CD14-positive monocyte (primary cell): ENCODE results near the gene CR2. TPM values are rescaled to one million over a fixed set of nuclear protein-coding genes. Genes with fewer than 3 reads are reported as not detected.

Source experiments
- DNase-seq, 3 donors: peaks; one replicate each; pipeline ENCODE4 v3.0.0-alpha.2; 2011 to 2022
- H2AFZ ChIP-seq: 2 replicates; pipeline ENCODE4 v1.6.0; 2012; ENCODE audit warnings: mild to moderate bottlenecking, low read depth, low read length, inconsistent platforms; ENCODE audit not compliant: insufficient read depth, poor library complexity, severe bottlenecking
- H3K27ac ChIP-seq, 2 donors: 1 replicate in 1 of 2; 2 replicates in 1 of 2; pipeline ENCODE4 v1.5.1; 2012 to 2013; ENCODE audit warnings: low read length in 2 of 2, control low read depth in 1 of 2, inconsistent platforms in 1 of 2, low read depth in 1 of 2, mild to moderate bottlenecking in 1 of 2
- H3K27me3 ChIP-seq, 2 donors: one replicate each; pipeline versions ENCODE4 v1.6.0 to v1.6.1; 2011 to 2013; ENCODE audit warnings: low read length in 2 of 2; ENCODE audit not compliant: control insufficient read depth in 2 of 2, insufficient read depth in 2 of 2
- H3K36me3 ChIP-seq, 2 donors: replicated peaks in 1 of 2; 1 replicate in 1 of 2; 2 replicates in 1 of 2; pipeline versions ENCODE4 v1.5.1 to v1.6.1; 2012 to 2013; ENCODE audit warnings: low read length in 2 of 2, control low read depth in 1 of 2, inconsistent platforms in 1 of 2, mild to moderate bottlenecking in 1 of 2; ENCODE audit not compliant: insufficient read depth in 2 of 2, control insufficient read depth in 1 of 2
- H3K4me1 ChIP-seq, 2 donors: 1 replicate in 1 of 2; 2 replicates in 1 of 2; pipeline versions ENCODE4 v1.5.1 to v1.6.1; 2012 to 2013; ENCODE audit warnings: low read length in 2 of 2, control low read depth in 1 of 2, inconsistent platforms in 1 of 2, mild to moderate bottlenecking in 1 of 2, moderate library complexity in 1 of 2; ENCODE audit not compliant: insufficient read depth in 2 of 2, control insufficient read depth in 1 of 2
- H3K4me2 ChIP-seq: replicated peaks from 2 replicates; pipeline ENCODE3; 2012; ENCODE audit warnings: low read length, moderate library complexity, mild to moderate bottlenecking; ENCODE audit not compliant: poor library complexity, severe bottlenecking; ENCODE audit errors: extremely low read depth
- H3K4me3 ChIP-seq, 3 experiments: fragments of 200-600 bp in 1 of 3; sonication (generic) in 1 of 3; replicated peaks in 1 of 3; 1 replicate in 2 of 3; 2 replicates in 1 of 3; pipeline ENCODE4 v1.5.1; 2011 to 2013; ENCODE audit warnings: low read length in 3 of 3, mild to moderate bottlenecking in 3 of 3, control low read depth in 2 of 3, low read depth in 2 of 3, inconsistent platforms in 1 of 3, moderate library complexity in 1 of 3
- H3K79me2 ChIP-seq: 2 replicates; pipeline ENCODE4 v1.6.0; 2012; ENCODE audit warnings: mild to moderate bottlenecking, control low read depth, inconsistent platforms, low read length, moderate library complexity; ENCODE audit not compliant: insufficient read depth
- H3K9ac ChIP-seq: 2 replicates; pipeline ENCODE4 v1.6.0; 2017; ENCODE audit warnings: low read length, mild to moderate bottlenecking; ENCODE audit not compliant: insufficient read depth, poor library complexity, severe bottlenecking
- H3K9me3 ChIP-seq, 2 donors: replicated peaks in 1 of 2; 1 replicate in 1 of 2; 2 replicates in 1 of 2; pipeline versions ENCODE4 v1.5.1 to v1.6.1; 2012 to 2013; ENCODE audit warnings: low read length in 2 of 2, control low read depth in 1 of 2; ENCODE audit not compliant: control insufficient read depth in 1 of 2, insufficient read depth in 1 of 2
- H4K20me1 ChIP-seq: 2 replicates; pipeline ENCODE4 v1.6.0; 2012; ENCODE audit warnings: mild to moderate bottlenecking, low read length, control low read depth, moderate library complexity; ENCODE audit not compliant: insufficient read depth
- H3K27ac Mint-ChIP-seq, 7 donors: one replicate each; pipeline ENCODE4 v1.8.0; 2020; ENCODE audit warnings: mild to moderate bottlenecking in 7 of 7, mixed read lengths in 7 of 7, moderate library complexity in 6 of 7, inconsistent platforms in 2 of 7
- H3K27me3 Mint-ChIP-seq, 3 donors: one replicate each; pipeline ENCODE4 v1.8.0; 2021 to 2022; ENCODE audit warnings: low read depth in 3 of 3, mild to moderate bottlenecking in 3 of 3, mixed read lengths in 3 of 3, moderate library complexity in 3 of 3, inconsistent platforms in 1 of 3
- H3K36me3 Mint-ChIP-seq, 2 donors: one replicate each; pipeline ENCODE4 v1.8.0; 2020; ENCODE audit warnings: mixed read lengths in 2 of 2, inconsistent platforms in 1 of 2, mild to moderate bottlenecking in 1 of 2
- H3K4me1 Mint-ChIP-seq: one replicate; pipeline ENCODE4 v1.8.0; 2020; ENCODE audit warnings: mild to moderate bottlenecking, mixed read lengths
- H3K4me3 Mint-ChIP-seq, 2 donors: one replicate each; pipeline ENCODE4 v1.8.0; 2020; ENCODE audit warnings: mild to moderate bottlenecking in 2 of 2, mixed read lengths in 2 of 2, moderate library complexity in 1 of 2
- H3K9me3 Mint-ChIP-seq, 7 donors: one replicate each; pipeline ENCODE4 v1.8.0; 2020 to 2022; ENCODE audit warnings: mixed read lengths in 7 of 7, mild to moderate bottlenecking in 6 of 7, moderate library complexity in 6 of 7, inconsistent platforms in 2 of 7
- CTCF ChIP-seq: fragments of 200-600 bp; IDR thresholded peaks from one replicate; pipeline ENCODE4 v1.8.0; 2022; ENCODE audit warnings: antibody characterized with exemption, mild to moderate bottlenecking
- WGBS: methylation state at CpG from one replicate; pipeline ENCODE4 v1.1.5; 2013; ENCODE audit warnings: missing lambda C conversion rate; ENCODE audit not compliant: insufficient coverage; 5-methylcytosine and 5-hydroxymethylcytosine counted together
- intact Hi-C, 2 donors: fragments of 100-400 bp; cut with micrococcal nuclease; formaldehyde crosslinking; loops; one replicate each; pipeline versions ENCODE4 v1.15.0 to v1.15.1; 2023
- polyA plus RNA-seq, 3 donors: library from polyadenylated mRNA; depleted of rRNA in 1 of 3; unstranded in 2 of 3; stranded (reverse) in 1 of 3; fragments of 300-500 nt in 2 of 3; fragments of >200 nt in 1 of 3; fragmentation: Illumina TruSeq in 2 of 3; gene quantifications; 1 replicate in 2 of 3; 2 replicates in 1 of 3; pipeline ENCODE4 v1.2.3, GENCODE V29; 2012 to 2021

Gene CR2
- polyA plus RNA-seq, 3 donors, result 0.05 to 0.28 (median 0.08) TPM

- Histone ChIP-seq H3K36me3 (peaks cover 10 to 41% of the 10 kb centered on the region in 2 donors), H2AFZ (no peak overlapping the region), H3K27ac (no peak overlapping the region), H3K9ac (no peak overlapping the region), H3K9me3 (no peaks in the 10 kb centered on the region), H4K20me1 (peaks cover 38% of the 10 kb centered on the region), H3K27me3 (no peaks in the 10 kb centered on the region), H3K4me2 (no peak overlapping the region), H3K4me1 (peaks cover 4 to 6% of the 10 kb centered on the region in 2 donors), H3K79me2 (no peaks in the 10 kb centered on the region), H3K4me3 (no peak overlapping the region)
- H3K36me3 Mint-ChIP-seq, result peaks cover 46 to 50% of the 10 kb centered on the region in 2 donors
- peaks cover 10% of the 10 kb centered on the region for H3K4me1 Mint-ChIP-seq
- H3K4me3 Mint-ChIP-seq, result no peak overlapping the region
- no CpG with 5 or more reads among the region's 3 CpGs for WGBS
- no peak for TF ChIP-seq CTCF
- intact Hi-C loops, result no loop called here
- DNase-seq, result no peak
- H3K27me3 Mint-ChIP-seq, result peaks cover 2 to 5% (median 3%) of the 10 kb centered on the region in 3 donors
- H3K9me3 Mint-ChIP-seq, result no peaks in the 10 kb centered on the region
- no peak overlapping the region for H3K27ac Mint-ChIP-seq
These were observed 49.8 kb downstream of the CR2 start for GRCh38 chr1:207503950-207504349.

GRCh38 chr1:207504438-207504837, 50.3 kb downstream of the CR2 start:
- peaks cover under 1% of the 10 kb centered on the region in 2 donors for H3K4me1 ChIP-seq
- H3K27ac ChIP-seq, result no peak overlapping the region
- Mint-ChIP-seq H3K27ac (no peak overlapping the region), H3K27me3 (peaks cover 2 to 5% (median 3%) of the 10 kb centered on the region in 3 donors), H3K36me3 (peaks cover 50 to 54% of the 10 kb centered on the region in 2 donors), H3K4me1 (peaks cover 5% of the 10 kb centered on the region), H3K4me3 (no peak overlapping the region), H3K9me3 (no peaks in the 10 kb centered on the region)
- peaks cover 10 to 46% of the 10 kb centered on the region in 2 donors for H3K36me3 ChIP-seq
- no peak overlapping the region for H3K4me2 ChIP-seq
- no peak overlapping the region for H3K4me3 ChIP-seq
- no peak for DNase-seq
- H3K9ac ChIP-seq, result no peak overlapping the region
- intact Hi-C loops, result no loop called here
- H3K9me3 ChIP-seq, result no peaks in the 10 kb centered on the region
- H3K79me2 ChIP-seq, result no peaks in the 10 kb centered on the region
- no peaks in the 10 kb centered on the region for H3K27me3 ChIP-seq
- no peak for TF ChIP-seq CTCF
- peaks cover 36% of the 10 kb centered on the region for H4K20me1 ChIP-seq
- no peak overlapping the region for H2AFZ ChIP-seq
